Measurements from ENCODE around the gene NAA15.
"Not testable (repeated sequence)": the region's sequence is repeated elsewhere in the genome, so short reads cannot be mapped to it uniquely, and the experiment has no call there.

The NAA15 gene

GRCh38 chr4:139453371-139454110, 152.2 kb downstream of the NAA15 start:
- peak; percentile 92 for DNase-seq

GRCh38 chr4:139454111-139455045, 153.1 kb downstream of the NAA15 start, which contains the start of gene RAB33B:
RAB33B (plus strand) TSS chr4:139454121; CDS start chr4:139454196, 75 bp downstream.
- no peak for DNase-seq

- no peak for DNase-seq
These were observed 153.8 kb downstream of the NAA15 start for GRCh38 chr4:139455126-139455538.

GRCh38 chr4:139457318-139457717, 156.0 kb downstream of the NAA15 start:
- DNase-seq = no peak

GRCh38 chr4:139458543-139458942, 157.2 kb downstream of the NAA15 start:
- DNase-seq = no peak

- no peak for DNase-seq
These were observed 157.7 kb downstream of the NAA15 start for GRCh38 chr4:139458999-139459398.

GRCh38 chr4:139460565-139460964, 159.3 kb downstream of the NAA15 start:
- DNase-seq = no peak

- no peak for DNase-seq
These were observed 159.8 kb downstream of the NAA15 start for GRCh38 chr4:139461022-139461628.

GRCh38 chr4:139464512-139464911, 163.2 kb downstream of the NAA15 start:
- not testable (repeated sequence) for DNase-seq

GRCh38 chr4:139465922-139466321, 164.6 kb downstream of the NAA15 start:
- DNase-seq = no peak

GRCh38 chr4:139468756-139469155, 167.5 kb downstream of the NAA15 start:
- DNase-seq = not testable (repeated sequence)

GRCh38 chr4:139469216-139469615, 167.9 kb downstream of the NAA15 start:
- DNase-seq = no peak
